HG03571 (cell line): ENCODE results near the gene RIT2.
"Not testable (repeated sequence)": the region's sequence is repeated elsewhere in the genome, so short reads cannot be mapped to it uniquely, and the experiment has no call there.

Source experiments
- ATAC-seq: cut with Tn5 transposase; IDR thresholded peaks from one replicate; pipeline ENCODE4 v1.9.1; 2021; ENCODE audit not compliant: unreplicated experiment

RIT2 gene

GRCh38 chr18:42778024-42778423, 337.5 kb downstream of the RIT2 start:
- ATAC-seq: no peak

GRCh38 chr18:42773870-42774269, 341.6 kb downstream of the RIT2 start:
- ATAC-seq: no peak

DNA sequence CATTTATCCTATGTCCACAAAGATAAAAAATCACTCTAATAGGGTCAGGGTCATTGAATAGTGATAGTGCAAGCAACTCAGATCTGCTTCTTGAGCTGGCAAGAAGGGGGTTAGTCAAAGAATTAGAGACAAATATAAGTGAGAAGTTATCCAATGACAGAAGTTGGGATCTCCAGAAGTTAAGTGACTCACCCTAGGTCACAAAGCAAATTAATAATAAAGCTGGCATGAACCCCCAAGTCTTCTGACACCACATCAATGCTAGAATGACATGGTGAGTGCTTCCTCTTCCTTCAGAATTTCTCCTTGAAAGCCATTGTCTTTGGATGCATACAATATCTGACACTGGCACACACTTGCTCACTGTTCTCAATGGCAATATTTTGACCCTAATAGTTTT, 343.5 kb downstream of the RIT2 start:
- ATAC-seq: no peak

DNA sequence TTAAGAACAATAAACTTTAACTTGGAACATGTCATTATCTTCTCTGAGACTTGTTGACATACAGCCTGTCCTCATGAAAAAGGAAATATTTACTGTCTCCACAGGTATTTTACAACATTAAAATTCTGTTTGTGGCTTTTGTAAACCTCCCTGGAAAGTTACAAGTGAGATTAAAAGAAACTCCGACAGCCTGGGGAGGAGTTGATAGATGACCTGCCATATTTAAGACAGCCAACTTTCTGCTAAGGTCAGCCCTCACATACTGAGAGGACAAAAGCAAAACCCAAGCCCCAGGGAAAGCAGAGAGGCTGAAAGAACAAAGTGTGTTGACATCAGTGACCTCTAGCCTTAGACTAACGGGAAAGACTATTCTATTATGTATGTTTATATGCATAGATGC, 350.2 kb downstream of the RIT2 start:
- ATAC-seq: no peak

- ATAC-seq: no peak
These were observed 355.2 kb downstream of the RIT2 start for GRCh38 chr18:42760290-42760689.

DNA sequence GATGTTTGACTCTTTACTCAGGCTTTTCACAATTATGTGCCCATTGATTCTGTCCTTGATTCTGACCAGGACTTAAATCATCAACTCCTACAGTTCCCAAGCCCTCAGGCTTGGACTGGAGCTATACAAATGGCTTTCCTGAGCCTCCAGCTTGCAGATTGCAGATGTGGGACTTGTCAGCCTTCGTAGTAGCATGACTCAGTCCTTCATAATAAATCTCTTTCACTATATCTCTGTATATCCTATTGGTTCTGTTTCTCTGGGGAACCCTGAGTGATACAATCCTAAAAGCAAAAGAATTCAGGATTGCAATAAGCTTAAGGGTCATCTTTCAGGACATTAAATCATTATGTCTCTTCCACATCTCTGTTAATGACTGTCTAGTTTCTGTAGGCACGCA, 356.6 kb downstream of the RIT2 start:
- ATAC-seq: no peak

GRCh38 chr18:42756214-42756613, 359.3 kb downstream of the RIT2 start:
- ATAC-seq: no peak

DNA sequence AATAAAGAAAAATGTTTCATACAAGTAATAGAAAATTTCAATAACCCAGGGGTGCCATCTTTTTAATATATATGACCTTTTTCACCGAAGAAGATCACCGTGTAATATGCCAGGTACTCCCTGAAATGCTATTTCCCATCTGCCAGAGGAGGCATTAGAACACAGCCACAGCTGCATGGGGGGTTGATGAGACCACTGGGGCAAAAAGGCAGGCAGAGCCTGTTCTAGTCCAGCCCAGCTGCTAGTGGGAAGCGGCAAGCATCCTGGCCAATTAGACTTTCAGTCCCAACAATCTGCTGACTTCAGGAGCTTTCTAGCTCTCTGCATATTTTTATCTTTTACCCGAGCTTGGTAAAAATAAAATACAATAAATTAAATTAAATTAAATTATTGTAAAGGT, 362.6 kb downstream of the RIT2 start:
- no peak for ATAC-seq

GRCh38 chr18:42746794-42747193, 368.7 kb downstream of the RIT2 start:
- no peak for ATAC-seq

DNA sequence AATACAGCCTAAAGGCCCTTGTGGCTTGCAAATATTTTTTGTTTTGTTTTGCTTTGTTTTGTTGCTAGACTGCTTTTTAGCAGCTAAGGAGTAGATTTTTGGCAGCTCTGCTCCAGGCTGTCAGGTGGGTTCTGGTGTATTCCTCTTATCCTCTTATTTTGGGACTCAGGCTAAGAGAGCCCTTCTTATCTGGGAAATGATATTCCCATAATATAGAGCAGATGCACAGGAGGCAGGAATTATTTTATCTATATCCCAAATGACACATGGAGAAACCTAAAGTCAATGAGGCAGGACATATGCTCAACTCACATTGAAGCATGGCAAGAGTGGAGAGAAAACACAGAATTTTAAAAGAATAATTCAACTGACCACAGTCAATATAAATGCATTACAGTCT, 369.6 kb downstream of the RIT2 start:
- no peak for ATAC-seq

DNA sequence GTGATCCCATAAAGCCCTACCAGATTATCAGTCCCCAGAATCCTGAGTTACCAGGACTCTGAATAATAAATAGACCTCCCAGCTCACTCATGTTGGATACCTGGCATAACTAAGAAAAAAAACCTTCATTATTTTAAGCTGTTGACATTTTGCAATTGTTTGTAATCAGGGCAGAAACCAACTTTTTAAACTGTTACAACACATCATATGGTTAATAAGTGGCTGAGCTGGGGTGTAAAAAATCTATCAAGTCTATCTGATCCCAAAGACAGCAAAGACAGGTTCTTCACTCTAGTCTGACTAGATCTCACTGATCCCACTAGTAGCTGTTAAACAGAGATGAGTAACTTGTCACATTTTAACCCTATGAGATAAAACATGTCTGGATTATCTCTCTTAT, 370.3 kb downstream of the RIT2 start:
- no peak for ATAC-seq

DNA sequence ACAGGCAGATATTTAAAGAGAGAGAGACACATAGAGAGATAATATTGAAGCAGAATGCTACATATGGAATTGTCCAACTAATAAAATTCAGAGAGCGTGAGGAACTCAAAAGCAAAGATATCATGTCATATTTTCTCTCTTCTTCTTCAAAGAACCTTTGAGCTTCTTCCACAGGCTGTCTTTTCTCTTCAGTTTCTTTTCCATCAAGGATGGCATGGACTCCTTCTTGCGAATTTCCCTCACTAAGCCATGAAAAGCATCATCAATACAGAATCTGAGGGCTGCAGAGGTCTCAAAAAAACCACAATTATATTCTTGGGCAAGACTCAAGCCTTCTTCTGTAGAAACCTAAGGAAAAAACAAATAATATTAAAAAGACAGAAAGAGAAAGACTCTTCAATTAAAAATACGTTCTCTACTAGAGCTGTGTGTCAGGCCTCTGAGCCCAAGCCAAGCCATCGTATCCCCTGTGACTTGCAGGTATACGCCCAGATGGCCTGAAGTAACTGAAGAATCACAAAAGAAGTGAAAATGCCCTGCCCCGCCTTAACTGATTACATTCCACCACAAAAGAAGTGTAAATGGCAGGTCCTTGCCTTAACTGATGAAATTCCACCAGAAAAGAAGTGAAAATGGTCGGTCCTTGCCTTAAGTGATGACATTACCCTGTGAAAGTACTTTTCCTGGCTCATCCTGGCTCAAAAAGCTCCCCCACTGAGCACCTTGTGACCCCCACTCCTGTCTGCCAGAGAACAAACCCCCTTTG, 371.9 kb downstream of the RIT2 start:
- ATAC-seq: no peak

GRCh38 chr18:42742969-42743368, 372.5 kb downstream of the RIT2 start:
- ATAC-seq: no peak

DNA sequence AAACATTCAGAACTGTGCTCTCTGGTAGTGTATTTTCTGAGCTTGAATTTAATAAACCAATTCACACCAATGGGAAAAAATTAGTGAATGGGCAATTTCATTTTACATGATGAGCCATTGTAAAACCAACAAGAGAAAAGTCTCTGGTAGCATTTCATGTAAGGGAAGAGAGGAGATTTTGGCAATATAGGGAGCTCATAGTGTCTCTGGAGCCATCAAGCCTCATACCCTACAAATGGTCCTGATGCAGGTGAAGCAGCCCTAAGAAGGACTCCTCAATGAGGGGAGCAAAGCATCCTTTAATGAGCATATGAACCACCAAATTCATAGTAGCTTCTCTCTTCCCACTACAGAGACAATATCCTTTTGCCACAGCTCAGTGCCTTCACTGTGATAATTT, 373.0 kb downstream of the RIT2 start:
- no peak for ATAC-seq

GRCh38 chr18:42741805-42742347, 373.6 kb downstream of the RIT2 start:
- not testable (repeated sequence) for ATAC-seq

GRCh38 chr18:42741299-42741698, 374.2 kb downstream of the RIT2 start:
- not testable (repeated sequence) for ATAC-seq

GRCh38 chr18:42736074-42736473, 379.4 kb downstream of the RIT2 start:
- no peak for ATAC-seq

GRCh38 chr18:42734520-42734919, 381.0 kb downstream of the RIT2 start:
- no peak for ATAC-seq

DNA sequence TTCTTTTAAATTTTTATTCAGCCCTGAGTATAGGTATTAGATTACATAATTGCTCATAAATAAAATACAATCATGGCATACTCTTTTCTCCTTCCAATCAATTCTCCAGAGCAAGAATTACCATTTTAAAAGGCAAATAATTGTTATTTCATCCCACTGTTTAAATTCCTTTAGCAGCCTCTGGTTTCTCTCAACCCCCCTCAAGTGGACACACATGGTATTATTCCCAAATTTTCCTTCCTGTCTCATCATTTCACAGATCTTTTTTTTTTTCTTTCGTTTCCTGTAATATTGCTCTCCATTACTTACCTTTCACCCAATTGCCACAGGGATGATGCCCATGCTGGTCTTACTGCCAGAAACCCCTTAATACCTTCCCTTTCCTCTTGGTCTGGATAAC, 385.2 kb downstream of the RIT2 start:
- no peak for ATAC-seq

DNA sequence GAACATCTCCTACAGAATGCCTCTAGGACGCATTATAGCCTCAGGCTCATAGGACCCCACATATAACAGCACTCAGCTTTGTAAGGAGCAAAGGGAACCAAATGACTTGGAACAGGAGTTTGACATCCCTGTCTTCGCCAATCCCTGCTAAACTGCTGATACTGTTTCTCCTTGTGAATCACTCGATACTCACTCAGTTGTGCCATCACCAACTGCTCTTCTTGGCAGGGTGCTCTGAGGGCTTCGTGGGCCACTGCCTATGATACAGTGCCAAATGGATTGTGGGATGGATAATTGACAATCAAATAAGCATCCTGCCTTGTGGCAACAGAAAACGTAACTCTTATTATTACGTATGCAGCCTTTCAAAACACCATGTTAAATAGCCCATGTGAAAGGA, 396.3 kb downstream of the RIT2 start:
- ATAC-seq: no peak

DNA sequence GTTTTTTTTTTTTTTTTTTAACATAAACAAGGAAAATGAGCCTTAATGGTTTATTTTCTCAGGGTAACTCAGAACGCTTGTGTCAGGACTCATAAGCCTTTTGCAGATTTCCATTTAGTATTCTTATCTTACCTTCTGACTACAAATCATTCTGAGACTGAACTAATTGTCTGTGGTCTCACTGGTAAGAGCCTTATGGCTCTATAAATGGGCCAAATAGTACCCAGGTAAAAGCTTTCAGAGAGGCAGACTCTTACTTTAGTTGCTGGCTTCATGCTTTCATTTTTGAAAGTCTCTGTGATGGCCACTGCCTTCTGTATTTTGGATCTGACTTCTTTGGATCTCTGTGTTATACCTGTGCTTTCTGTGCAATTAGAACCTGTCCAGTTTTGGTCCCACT, 403.4 kb downstream of the RIT2 start:
- no peak for ATAC-seq

DNA sequence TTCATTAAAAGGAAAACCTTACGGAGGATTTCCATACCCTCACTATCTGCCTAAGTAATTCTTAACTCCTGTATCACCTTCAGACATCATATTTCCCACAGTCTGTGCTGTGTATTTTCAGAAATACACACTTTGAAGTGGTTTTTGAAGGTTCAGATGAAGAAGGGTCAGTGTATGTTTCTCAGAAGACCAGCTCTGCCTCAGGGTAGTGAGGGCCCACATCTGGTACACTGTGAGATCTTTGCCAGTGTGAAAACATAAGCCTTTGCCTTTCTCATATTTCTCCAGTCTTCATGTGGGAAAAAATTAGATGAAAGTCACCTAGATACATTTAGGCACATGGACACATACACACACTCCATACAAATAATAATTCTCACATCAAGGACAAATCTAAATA, 408.4 kb downstream of the RIT2 start:
- no peak for ATAC-seq

GRCh38 chr18:42706618-42707017, 408.9 kb downstream of the RIT2 start:
- no peak for ATAC-seq
